Activated T-helper 17 cell treated with anti-CD3 and anti-CD28 coated beads, Interleukin-2, amount 50 U/mL, for 72 hours (primary cell): ENCODE measurements around the gene FADS6. TPM values are rescaled to one million over a fixed set of nuclear protein-coding genes. Genes with fewer than 3 reads are reported as not detected.
A peak's percentile ranks its signal among the peaks of the same experiment; 100 is the strongest.

Experiments used
- ATAC-seq: fragments of 150-1000 bp; cut with Tn5 transposase; replicated peaks from 2 replicates; pipeline ENCODE4 v1.10.0; 2021; ENCODE audit warnings: mild to moderate bottlenecking, moderate library complexity
- H3K27ac Mint-ChIP-seq: one replicate; pipeline ENCODE4 v1.8.0; 2022; ENCODE audit warnings: mixed read lengths
- H3K27me3 Mint-ChIP-seq: one replicate; pipeline ENCODE4 v1.8.0; 2022; ENCODE audit warnings: mixed read lengths
- H3K36me3 Mint-ChIP-seq: one replicate; pipeline ENCODE4 v1.8.0; 2022; ENCODE audit warnings: low read depth, mild to moderate bottlenecking, mixed read lengths
- H3K4me1 Mint-ChIP-seq: one replicate; pipeline ENCODE4 v1.8.0; 2022; ENCODE audit warnings: mixed read lengths
- H3K4me3 Mint-ChIP-seq: one replicate; pipeline ENCODE4 v1.8.0; 2022; ENCODE audit warnings: mild to moderate bottlenecking, mixed read lengths
- H3K9me3 Mint-ChIP-seq: one replicate; pipeline ENCODE4 v1.8.0; 2022; ENCODE audit warnings: mixed read lengths
- total RNA-seq, 2 donors: library from RNA; stranded (reverse); gene quantifications; one replicate each; pipeline ENCODE4 v1.2.3, GENCODE V29; 2022

The FADS6 gene
- total RNA-seq, 2 donors from 2014 or later = not detected

GRCh38 chr17:74882517-74883240 lies 10.8 kb downstream of the FADS6 start:
- ATAC-seq = no peak
- no peaks in the 10 kb centered on the region for H3K36me3 Mint-ChIP-seq
- no peak overlapping the region for H3K27ac Mint-ChIP-seq

DNA sequence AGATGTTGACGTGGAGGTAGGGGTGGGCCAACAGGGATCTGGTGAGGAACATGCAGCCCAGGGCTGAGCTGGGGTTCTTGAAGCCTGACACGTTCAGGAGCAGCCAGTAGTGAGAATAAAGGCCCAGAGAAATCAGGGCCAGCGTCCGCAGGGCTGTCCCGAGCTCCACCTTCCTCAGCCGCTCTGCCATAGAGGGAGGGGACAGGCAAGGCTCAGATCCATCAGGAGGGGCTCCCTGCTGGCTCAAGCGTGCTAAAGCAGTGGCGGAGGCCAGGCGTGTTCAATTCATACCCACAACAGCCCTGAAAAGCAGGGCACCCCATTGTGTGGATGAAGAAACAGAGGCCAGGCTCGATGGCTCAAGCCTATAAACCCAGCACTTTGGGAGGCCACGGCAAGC lies 12.4 kb downstream of the FADS6 start:
- no peaks in the 10 kb centered on the region for H3K36me3 Mint-ChIP-seq
- no peaks in the 10 kb centered on the region for H3K9me3 Mint-ChIP-seq
- ATAC-seq = no peak
- H3K4me3 Mint-ChIP-seq = no peak overlapping the region
- H3K27ac Mint-ChIP-seq = no peak overlapping the region
- no peaks in the 10 kb centered on the region for H3K4me1 Mint-ChIP-seq
- peaks cover 11% of the 10 kb centered on the region for H3K27me3 Mint-ChIP-seq

More at GRCh38 chr17:74882517-74883240, 10.8 kb downstream of the FADS6 start:
- Mint-ChIP-seq H3K9me3 (no peaks in the 10 kb centered on the region), H3K4me3 (no peak overlapping the region), H3K4me1 (no peaks in the 10 kb centered on the region), H3K27me3 (peaks cover 21% of the 10 kb centered on the region)

GRCh38 chr17:74879308-74879707 lies 14.1 kb downstream of the FADS6 start:
- H3K4me3 Mint-ChIP-seq = no peak overlapping the region
- ATAC-seq = no peak
- H3K9me3 Mint-ChIP-seq = no peaks in the 10 kb centered on the region
- H3K27ac Mint-ChIP-seq = no peak overlapping the region
- no peaks in the 10 kb centered on the region for H3K36me3 Mint-ChIP-seq
- no peaks in the 10 kb centered on the region for H3K4me1 Mint-ChIP-seq
- H3K27me3 Mint-ChIP-seq = peaks cover 3% of the 10 kb centered on the region

GRCh38 chr17:74878658-74879057 lies 14.8 kb downstream of the FADS6 start:
- Mint-ChIP-seq H3K27me3 (no peaks in the 10 kb centered on the region), H3K36me3 (no peaks in the 10 kb centered on the region), H3K27ac (no peak overlapping the region), H3K9me3 (no peaks in the 10 kb centered on the region), H3K4me1 (no peaks in the 10 kb centered on the region), H3K4me3 (no peak overlapping the region)
- no peak for ATAC-seq

DNA sequence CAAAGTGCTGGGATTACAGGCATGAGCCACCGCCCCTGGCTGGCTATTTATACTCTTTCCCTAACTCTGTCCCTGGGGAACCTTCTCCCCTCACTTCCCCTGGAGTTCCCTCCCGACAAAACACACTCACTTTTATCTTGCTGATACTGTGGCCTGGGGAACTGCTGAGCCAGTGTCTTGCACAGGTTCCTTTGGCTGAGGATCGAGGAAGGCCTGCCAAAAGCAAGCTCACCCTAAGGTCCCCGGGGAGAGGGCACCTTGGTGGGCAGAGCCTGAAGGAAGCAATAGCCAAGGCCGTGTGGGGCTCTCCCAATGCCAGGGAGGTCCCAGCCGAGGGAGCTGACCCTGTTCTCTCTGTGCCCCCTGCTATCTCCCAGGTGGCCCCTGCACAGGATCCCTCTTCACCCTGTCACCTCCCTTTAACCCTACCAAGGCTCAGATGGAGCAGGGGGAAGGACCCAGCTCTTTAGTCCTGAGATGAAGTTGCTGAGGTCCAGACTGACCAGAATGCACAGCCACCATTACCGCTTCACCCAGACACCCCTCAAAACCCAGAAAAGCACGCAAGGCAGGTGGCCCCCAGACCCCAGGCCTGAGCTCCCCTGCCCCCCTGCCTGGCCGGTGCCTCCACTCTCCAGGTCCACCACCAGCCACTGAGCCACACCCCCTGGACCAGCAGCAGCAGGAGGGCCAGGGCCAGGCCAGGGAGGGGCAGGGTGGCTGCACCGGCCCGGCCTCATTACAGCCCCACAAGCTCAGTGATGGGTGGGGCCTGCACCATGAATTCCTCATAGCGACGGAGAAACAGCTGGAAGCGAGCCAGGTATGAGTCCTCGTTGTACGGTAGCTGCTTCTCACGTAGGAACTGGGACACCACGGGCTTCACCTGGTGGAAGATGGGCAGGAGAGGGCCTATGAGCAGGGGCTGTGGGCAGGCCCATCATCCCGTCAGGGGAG lies 15.6 kb downstream of the FADS6 start:
- ATAC-seq = no peak
- Mint-ChIP-seq H3K4me1 (no peaks in the 10 kb centered on the region), H3K9me3 (no peaks in the 10 kb centered on the region), H3K36me3 (peaks cover 6% of the 10 kb centered on the region), H3K4me3 (no peak overlapping the region), H3K27ac (no peak overlapping the region), H3K27me3 (no peaks in the 10 kb centered on the region)

DNA sequence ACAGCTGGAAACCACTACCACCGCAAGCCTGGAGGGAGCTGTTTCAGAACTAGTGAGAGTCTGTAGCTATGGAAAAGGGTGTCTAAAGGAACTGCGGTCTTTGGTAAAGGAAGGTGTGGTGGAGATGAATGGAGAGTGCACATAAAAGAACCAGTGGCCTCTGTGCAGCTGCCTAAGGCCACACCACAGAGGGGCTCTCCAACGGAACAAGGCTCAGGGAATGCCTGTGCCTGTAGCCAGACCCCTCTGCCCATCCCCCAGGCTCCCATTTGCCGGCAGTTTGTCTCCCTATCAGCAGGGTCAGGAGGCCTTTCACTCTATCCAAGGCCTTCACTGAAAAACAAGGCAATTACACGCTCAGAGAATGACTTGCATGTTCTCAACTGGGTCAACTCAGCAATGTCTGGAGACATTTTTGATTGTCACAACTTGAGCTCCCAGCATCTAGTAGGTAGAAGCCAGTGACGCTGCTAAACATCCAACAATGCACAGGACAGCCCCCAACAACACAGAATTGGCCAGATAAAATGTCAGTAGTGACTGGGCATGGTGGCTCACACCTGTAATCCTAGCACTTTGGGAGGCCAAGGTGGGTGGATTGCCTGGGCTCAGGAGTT lies 17.3 kb downstream of the FADS6 start:
- Mint-ChIP-seq H3K27ac (no peak overlapping the region), H3K4me1 (peaks cover 15% of the 10 kb centered on the region), H3K4me3 (no peak overlapping the region), H3K9me3 (no peaks in the 10 kb centered on the region), H3K27me3 (no peaks in the 10 kb centered on the region), H3K36me3 (peaks cover 17% of the 10 kb centered on the region)
- ATAC-seq = no peak

- Mint-ChIP-seq H3K9me3 (no peaks in the 10 kb centered on the region), H3K36me3 (peaks cover 19% of the 10 kb centered on the region), H3K4me1 (peaks cover 16% of the 10 kb centered on the region), H3K27ac (no peak overlapping the region), H3K4me3 (peak overlapping the region; percentile 91), H3K27me3 (no peaks in the 10 kb centered on the region)
- ATAC-seq = no peak
These were observed 18.1 kb downstream of the FADS6 start for GRCh38 chr17:74875155-74875976.

- H3K4me1 Mint-ChIP-seq = peaks cover 16% of the 10 kb centered on the region
- ATAC-seq = no peak
These were observed 18.8 kb downstream of the FADS6 start for GRCh38 chr17:74874615-74875037.

GRCh38 chr17:74873874-74874614 lies 19.4 kb downstream of the FADS6 start:
- peaks cover 26% of the 10 kb centered on the region for H3K36me3 Mint-ChIP-seq
- peak overlapping the region; percentile 91 for H3K4me3 Mint-ChIP-seq
- H3K27me3 Mint-ChIP-seq = no peaks in the 10 kb centered on the region
- H3K27ac Mint-ChIP-seq = peak overlapping the region; percentile 88
- ATAC-seq = no peak
- H3K4me1 Mint-ChIP-seq = peaks cover 16% of the 10 kb centered on the region
- no peaks in the 10 kb centered on the region for H3K9me3 Mint-ChIP-seq

More at GRCh38 chr17:74874615-74875037, 18.8 kb downstream of the FADS6 start:
- Mint-ChIP-seq H3K9me3 (no peaks in the 10 kb centered on the region), H3K36me3 (peaks cover 22% of the 10 kb centered on the region), H3K4me3 (peak overlapping the region; percentile 91), H3K27ac (no peak overlapping the region), H3K27me3 (no peaks in the 10 kb centered on the region)

DNA sequence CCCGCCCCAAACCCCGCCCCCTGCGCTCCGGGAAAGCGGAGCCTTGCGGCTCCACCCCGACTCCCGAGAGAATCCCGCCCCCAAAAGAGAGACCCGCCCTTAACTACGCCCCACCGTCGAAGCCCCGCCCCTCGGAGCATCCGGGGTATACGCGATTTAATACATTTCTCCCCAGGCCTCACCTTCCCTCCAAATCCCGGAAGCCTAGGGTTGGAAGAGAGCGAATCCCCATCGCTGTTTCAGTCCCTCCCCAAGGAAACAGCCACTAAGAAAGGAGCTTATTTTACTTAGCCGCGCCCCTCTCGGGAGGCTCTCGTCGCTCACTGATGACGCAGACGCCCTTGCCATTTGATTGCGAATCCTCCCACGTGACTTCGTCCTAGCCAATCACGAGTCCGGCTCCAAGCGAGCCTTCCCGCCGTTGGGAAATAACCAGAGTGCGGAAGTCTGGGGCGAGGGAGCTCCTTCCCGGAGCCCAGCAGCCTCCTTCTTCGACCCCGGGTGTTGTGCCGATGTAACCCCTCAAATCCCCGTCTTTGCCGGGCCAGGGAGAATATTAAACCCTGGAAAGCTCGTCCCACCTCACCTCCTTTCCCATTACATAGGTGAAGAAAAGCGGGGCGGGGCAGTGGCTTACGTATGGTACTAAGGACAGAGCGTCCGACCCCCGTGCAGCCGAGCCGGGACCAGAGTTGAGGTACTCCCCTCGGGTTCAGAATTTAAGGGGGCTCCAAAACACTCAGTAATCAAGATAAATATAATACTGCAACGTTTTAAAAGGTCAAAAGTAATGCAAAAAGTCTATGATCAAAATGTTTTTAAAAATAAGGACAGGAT lies 20.2 kb downstream of the FADS6 start:
- ATAC-seq = peak; percentile 95
- Mint-ChIP-seq H3K27ac (peak overlapping the region; percentile 88), H3K4me3 (peak overlapping the region; percentile 91), H3K36me3 (peaks cover 26% of the 10 kb centered on the region), H3K9me3 (no peaks in the 10 kb centered on the region), H3K27me3 (no peaks in the 10 kb centered on the region), H3K4me1 (peaks cover 16% of the 10 kb centered on the region)

GRCh38 chr17:74872313-74873036 lies 21.0 kb downstream of the FADS6 start, which contains the start of gene FDXR:
TSS of gene FDXR (minus strand) at chr17:74872994. CDS start at chr17:74872944, 50 bp downstream.
- Mint-ChIP-seq H3K27ac (peak within 1 kb of the TSS; percentile 88), H3K36me3 (peaks cover 26% of the 10 kb centered on the region), H3K4me1 (peaks cover 16% of the 10 kb centered on the region), H3K4me3 (peak within 1 kb of the TSS; percentile 91), H3K27me3 (no peaks in the 10 kb centered on the region), H3K9me3 (no peaks in the 10 kb centered on the region)
- ATAC-seq = peak; percentile 30
